ENCODE measurements around the gene DTNBP1. TPM values are rescaled to one million over a fixed set of nuclear protein-coding genes. Genes with fewer than 3 reads are reported as not detected.
A peak's percentile ranks its signal among the peaks of the same experiment; 100 is the strongest.

The DTNBP1 gene
- total RNA-seq, 1 donor from 2014 or later, result 20.1 TPM

DNA sequence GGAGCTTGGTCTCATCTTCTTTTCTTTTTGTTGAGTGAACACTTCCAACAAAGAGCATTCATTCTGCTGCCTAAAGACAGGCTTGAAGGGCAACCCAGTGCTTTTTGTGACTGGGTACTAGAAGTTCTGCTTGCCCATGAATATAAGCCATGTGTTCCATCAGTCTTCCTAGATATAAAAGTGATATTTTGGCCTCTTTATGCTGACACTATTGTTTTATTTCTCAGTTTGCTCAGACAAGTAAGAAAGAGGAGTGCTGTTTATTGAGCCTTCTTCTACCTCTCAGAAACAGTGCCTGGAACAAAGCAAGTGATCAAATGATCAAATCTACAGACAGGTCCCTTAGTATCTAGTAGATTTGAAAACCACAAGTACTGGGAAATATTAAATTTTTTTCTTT is 2.4 kb upstream of the DTNBP1 start:
- Mint-ChIP-seq H3K4me1 (ENCODE audit: unreplicated experiment) (peaks cover 12% of the 10 kb centered on the region), H3K27me3 (ENCODE audit: unreplicated experiment) (peaks cover 39% of the 10 kb centered on the region), H3K9me3 (ENCODE audit: unreplicated experiment) (no peaks in the 10 kb centered on the region), H3K4me3 (ENCODE audit: unreplicated experiment) (no peak overlapping the region), H3K36me3 (ENCODE audit: unreplicated experiment) (peaks cover 2% of the 10 kb centered on the region), H3K27ac (ENCODE audit: unreplicated experiment) (no peak overlapping the region)
- DNase-seq (ENCODE audit: extremely low spot score, unreplicated experiment), result no peak
- no peak for TF ChIP-seq CTCF (IDR thresholded peaks at IDR 0.05)

GRCh38 chr6:15663130-15663871 is 473 bp upstream of the DTNBP1 start:
- no peak for DNase-seq (ENCODE audit: extremely low spot score, unreplicated experiment)
- Mint-ChIP-seq H3K4me3 (ENCODE audit: unreplicated experiment) (peak overlapping the region; percentile 78), H3K27me3 (ENCODE audit: unreplicated experiment) (peaks cover 21% of the 10 kb centered on the region), H3K27ac (ENCODE audit: unreplicated experiment) (no peak overlapping the region), H3K36me3 (ENCODE audit: unreplicated experiment) (peaks cover 10% of the 10 kb centered on the region), H3K4me1 (ENCODE audit: unreplicated experiment) (peaks cover 14% of the 10 kb centered on the region), H3K9me3 (ENCODE audit: unreplicated experiment) (no peaks in the 10 kb centered on the region)
- TF ChIP-seq CTCF (IDR thresholded peaks at IDR 0.05), result no peak

- H3K36me3 Mint-ChIP-seq (ENCODE audit: unreplicated experiment), result peaks cover 11% of the 10 kb centered on the region
- H3K4me3 Mint-ChIP-seq (ENCODE audit: unreplicated experiment), result peak overlapping the region; percentile 78
- no peak for TF ChIP-seq CTCF (IDR thresholded peaks at IDR 0.05)
- H3K9me3 Mint-ChIP-seq (ENCODE audit: unreplicated experiment), result no peaks in the 10 kb centered on the region
- H3K4me1 Mint-ChIP-seq (ENCODE audit: unreplicated experiment), result peaks cover 14% of the 10 kb centered on the region
- no peak overlapping the region for H3K27ac Mint-ChIP-seq (ENCODE audit: unreplicated experiment)
- no peak for DNase-seq (ENCODE audit: extremely low spot score, unreplicated experiment)
- H3K27me3 Mint-ChIP-seq (ENCODE audit: unreplicated experiment), result peaks cover 12% of the 10 kb centered on the region
These were observed 939 bp downstream of the DTNBP1 start for GRCh38 chr6:15661853-15662325.

DNA sequence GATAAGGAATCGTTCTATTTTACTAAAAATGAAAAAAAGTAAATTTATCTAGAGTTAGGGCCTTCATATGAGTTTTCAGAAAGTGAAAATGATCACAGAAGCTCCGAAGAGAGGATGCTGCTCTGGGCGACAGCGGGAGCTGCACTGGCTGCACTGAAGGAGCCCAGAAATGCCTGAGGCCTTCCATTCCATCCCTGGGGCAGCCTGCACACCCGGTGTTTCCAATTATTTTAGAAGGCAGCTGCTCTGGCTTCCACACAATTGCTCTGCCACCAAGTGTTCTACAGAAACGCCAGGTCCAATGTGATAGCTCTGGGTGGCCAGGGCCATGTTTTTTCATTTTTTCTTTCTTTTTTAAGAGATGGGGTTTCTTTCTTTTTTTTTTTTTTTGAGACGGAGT is 3.6 kb downstream of the DTNBP1 start:
- no peak for TF ChIP-seq CTCF (IDR thresholded peaks at IDR 0.05)
- peaks cover 11% of the 10 kb centered on the region for H3K36me3 Mint-ChIP-seq (ENCODE audit: unreplicated experiment)
- no peaks in the 10 kb centered on the region for H3K9me3 Mint-ChIP-seq (ENCODE audit: unreplicated experiment)
- H3K4me1 Mint-ChIP-seq (ENCODE audit: unreplicated experiment), result peaks cover 20% of the 10 kb centered on the region
- H3K4me3 Mint-ChIP-seq (ENCODE audit: unreplicated experiment), result no peak overlapping the region
- no peak overlapping the region for H3K27ac Mint-ChIP-seq (ENCODE audit: unreplicated experiment)
- DNase-seq (ENCODE audit: extremely low spot score, unreplicated experiment), result no peak
- peaks cover 6% of the 10 kb centered on the region for H3K27me3 Mint-ChIP-seq (ENCODE audit: unreplicated experiment)

GRCh38 chr6:15658181-15658744 is 4.6 kb downstream of the DTNBP1 start:
- Mint-ChIP-seq H3K4me1 (ENCODE audit: unreplicated experiment) (peaks cover 19% of the 10 kb centered on the region), H3K4me3 (ENCODE audit: unreplicated experiment) (no peak overlapping the region), H3K36me3 (ENCODE audit: unreplicated experiment) (peaks cover 11% of the 10 kb centered on the region), H3K27me3 (ENCODE audit: unreplicated experiment) (no peaks in the 10 kb centered on the region), H3K9me3 (ENCODE audit: unreplicated experiment) (no peaks in the 10 kb centered on the region), H3K27ac (ENCODE audit: unreplicated experiment) (no peak overlapping the region)
- TF ChIP-seq CTCF (IDR thresholded peaks at IDR 0.05), result no peak
- no peak for DNase-seq (ENCODE audit: extremely low spot score, unreplicated experiment)
